Measurements from ENCODE around the gene HTRA2. TPM values are rescaled to one million over a fixed set of nuclear protein-coding genes. Genes with fewer than 3 reads are reported as not detected.

The HTRA2 gene
- total and polyA plus RNA-seq, 4 donors: 32.0 to 57.3 (median 51.5) TPM

DNA sequence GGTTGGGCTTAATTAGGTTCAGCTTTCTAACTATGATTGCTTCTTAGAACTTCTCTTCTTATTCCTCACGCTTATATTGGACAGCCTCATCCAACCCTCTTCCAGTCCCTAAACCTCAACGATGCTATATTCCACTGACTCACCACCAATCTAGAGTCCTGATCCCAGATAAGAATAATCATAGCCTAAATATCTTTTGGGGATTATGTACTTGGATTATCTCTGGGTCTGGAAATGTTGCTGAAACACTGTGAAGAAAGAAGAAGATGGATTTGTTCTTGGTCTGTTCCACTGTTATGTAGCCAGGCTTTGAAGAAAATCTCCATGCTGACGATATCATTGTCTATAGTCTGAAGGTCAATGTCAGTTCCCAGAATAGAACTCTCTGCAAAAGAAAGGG, 51.7 kb downstream of the HTRA2 start:
- no peak overlapping the region for H3K4me3 ChIP-seq (ENCODE audit: low read depth, low read length)
- no peak for DNase-seq (ENCODE audit: low read depth in 4 of 6, low spot score in 6 of 6)
- H3K27me3 ChIP-seq (ENCODE audit: control insufficient read depth, insufficient read depth, low read length): peaks cover 3% of the 10 kb centered on the region
- H3K9me3 ChIP-seq (ENCODE audit: control insufficient read depth, insufficient read depth, low read length): no peaks in the 10 kb centered on the region
- WGBS (ENCODE audit: insufficient coverage): 100% methylated on average over 1 of the region's 3 CpGs
- no peaks in the 10 kb centered on the region for H3K36me3 ChIP-seq (ENCODE audit: control insufficient read depth, insufficient read depth, low read length)
- H3K27ac ChIP-seq (ENCODE audit: low read depth, low read length): no peak overlapping the region
- H3K4me1 ChIP-seq (ENCODE audit: control insufficient read depth, insufficient read depth, low read length): peaks cover 5% of the 10 kb centered on the region

GRCh38 chr2:74582184-74582583, 52.5 kb downstream of the HTRA2 start:
- WGBS (ENCODE audit: insufficient coverage): no CpG with 5 or more reads among the region's 2 CpGs
- H3K9me3 ChIP-seq (ENCODE audit: control insufficient read depth, insufficient read depth, low read length): no peaks in the 10 kb centered on the region

More at GRCh38 chr2:74582184-74582583, 52.5 kb downstream of the HTRA2 start:
- H3K36me3 ChIP-seq (ENCODE audit: control insufficient read depth, insufficient read depth, low read length): no peaks in the 10 kb centered on the region
- H3K4me3 ChIP-seq (ENCODE audit: low read depth, low read length): no peak overlapping the region
- H3K4me1 ChIP-seq (ENCODE audit: control insufficient read depth, insufficient read depth, low read length): peaks cover 5% of the 10 kb centered on the region
- no peak for DNase-seq (ENCODE audit: low read depth in 4 of 6, low spot score in 6 of 6)
- no peak overlapping the region for H3K27ac ChIP-seq (ENCODE audit: low read depth, low read length)
- H3K27me3 ChIP-seq (ENCODE audit: control insufficient read depth, insufficient read depth, low read length): peaks cover 3% of the 10 kb centered on the region

Other genes starting within 250 kb of the HTRA2 start
- 10 to 100 TPM in 1 of 2 donors, 1 to 10 TPM in 1; 1.2 to 22.3 TPM for gene SLC4A5, start 186.5 kb upstream of the HTRA2 start, total RNA-seq
- gene SLC4A5, start 186.5 kb upstream of the HTRA2 start, polyA plus RNA-seq (ENCODE audit: insufficient read length in 2 of 2): 1 to 10 TPM; 2.4 to 3.9 TPM
- 100 to 1,000 TPM in 1 of 2 donors, 10 to 100 TPM in 1; 99.4 to 117 TPM for gene DCTN1, start 149.6 kb upstream of the HTRA2 start, total RNA-seq
- gene DCTN1, start 149.6 kb upstream of the HTRA2 start, polyA plus RNA-seq (ENCODE audit: insufficient read length in 2 of 2): 100 to 1,000 TPM; 277 to 296 TPM
- 1 to 10 TPM; 1.2 to 4.7 TPM for gene C2orf81, start 108.3 kb upstream of the HTRA2 start, total RNA-seq
- gene C2orf81, start 108.3 kb upstream of the HTRA2 start, polyA plus RNA-seq (ENCODE audit: insufficient read length in 2 of 2): 1 to 10 TPM; 5.9 TPM
- 10 to 100 TPM; 17.0 to 37.6 TPM for gene WDR54, start 108.2 kb upstream of the HTRA2 start, total RNA-seq
- gene WDR54, start 108.2 kb upstream of the HTRA2 start, polyA plus RNA-seq (ENCODE audit: insufficient read length in 2 of 2): 10 to 100 TPM; 37.7 to 40.5 TPM
- 10 to 100 TPM; 32.9 to 52.5 TPM for gene RTKN, start 88.0 kb upstream of the HTRA2 start, total RNA-seq
- 10 to 100 TPM; 66.9 to 76.5 TPM for gene RTKN, start 88.0 kb upstream of the HTRA2 start, polyA plus RNA-seq (ENCODE audit: insufficient read length in 2 of 2)
- gene INO80B, start 74.8 kb upstream of the HTRA2 start, total RNA-seq: 10 to 100 TPM in 1 of 2 donors, 1 to 10 TPM in 1; 9.1 to 34.7 TPM
- gene INO80B, start 74.8 kb upstream of the HTRA2 start, polyA plus RNA-seq (ENCODE audit: insufficient read length in 2 of 2): 10 to 100 TPM; 22.1 to 38.7 TPM
- 10 to 100 TPM; 25.8 to 86.5 TPM for gene WBP1, start 71.5 kb upstream of the HTRA2 start, total RNA-seq
- 100 to 1,000 TPM; 110 to 140 TPM for gene WBP1, start 71.5 kb upstream of the HTRA2 start, polyA plus RNA-seq (ENCODE audit: insufficient read length in 2 of 2)
- 10 to 100 TPM; 22.7 to 38.0 TPM for gene MOGS, start 64.6 kb upstream of the HTRA2 start, total RNA-seq
- 10 to 100 TPM; 34.5 to 42.2 TPM for gene MOGS, start 64.6 kb upstream of the HTRA2 start, polyA plus RNA-seq (ENCODE audit: insufficient read length in 2 of 2)
- 10 to 100 TPM; 12.7 to 80.6 TPM for gene MRPL53, start 57.3 kb upstream of the HTRA2 start, total RNA-seq
- 10 to 100 TPM; 52.3 to 56.7 TPM for gene MRPL53, start 57.3 kb upstream of the HTRA2 start, polyA plus RNA-seq (ENCODE audit: insufficient read length in 2 of 2)
- gene CCDC142, start 46.9 kb upstream of the HTRA2 start, total RNA-seq: 10 to 100 TPM; 20.8 to 23.4 TPM
- 10 to 100 TPM in 1 of 2 donors, 1 to 10 TPM in 1; 9.3 to 18.6 TPM for gene CCDC142, start 46.9 kb upstream of the HTRA2 start, polyA plus RNA-seq (ENCODE audit: insufficient read length in 2 of 2)
- gene TTC31, start 46.9 kb upstream of the HTRA2 start, total RNA-seq: 10 to 100 TPM in 1 of 2 donors, 1 to 10 TPM in 1; 5.6 to 15.1 TPM
- 10 to 100 TPM; 21.5 to 21.8 TPM for gene TTC31, start 46.9 kb upstream of the HTRA2 start, polyA plus RNA-seq (ENCODE audit: insufficient read length in 2 of 2)
- gene LBX2, start 30.3 kb upstream of the HTRA2 start, total RNA-seq: under 1 TPM in 1 of 2 donors, not detected in 1; 0.33 TPM
- gene LBX2, start 30.3 kb upstream of the HTRA2 start, polyA plus RNA-seq (ENCODE audit: insufficient read length in 2 of 2): under 1 TPM in 1 of 2 donors, not detected in 1; 0.69 TPM
- 10 to 100 TPM; 10.0 to 21.5 TPM for gene PCGF1, start 22.2 kb upstream of the HTRA2 start, total RNA-seq
- gene PCGF1, start 22.2 kb upstream of the HTRA2 start, polyA plus RNA-seq (ENCODE audit: insufficient read length in 2 of 2): 10 to 100 TPM; 16.9 to 21.3 TPM
- gene TLX2, start 15.5 kb upstream of the HTRA2 start, total RNA-seq: under 1 TPM in 1 of 2 donors, not detected in 1; 0.69 TPM
- under 1 TPM; 0.11 to 0.27 TPM for gene TLX2, start 15.5 kb upstream of the HTRA2 start, polyA plus RNA-seq (ENCODE audit: insufficient read length in 2 of 2)
- gene DQX1, start 3.7 kb upstream of the HTRA2 start, total RNA-seq: under 1 TPM in 1 of 2 donors, not detected in 1; 0.28 TPM
- under 1 TPM; 0.32 to 0.62 TPM for gene DQX1, start 3.7 kb upstream of the HTRA2 start, polyA plus RNA-seq (ENCODE audit: insufficient read length in 2 of 2)
- 10 to 100 TPM; 62.6 to 99.0 TPM for gene AUP1, start 227 bp upstream of the HTRA2 start, total RNA-seq
- 100 to 1,000 TPM; 109 to 131 TPM for gene AUP1, start 227 bp upstream of the HTRA2 start, polyA plus RNA-seq (ENCODE audit: insufficient read length in 2 of 2)
- 10 to 100 TPM; 10.5 to 18.2 TPM for gene LOXL3, start 24.0 kb downstream of the HTRA2 start, total RNA-seq
- 10 to 100 TPM; 18.1 to 18.8 TPM for gene LOXL3, start 24.0 kb downstream of the HTRA2 start, polyA plus RNA-seq (ENCODE audit: insufficient read length in 2 of 2)
- 10 to 100 TPM in 1 of 2 donors, 1 to 10 TPM in 1; 7.5 to 14.5 TPM for gene DOK1, start 24.8 kb downstream of the HTRA2 start, total RNA-seq
- 10 to 100 TPM; 11.0 to 14.2 TPM for gene DOK1, start 24.8 kb downstream of the HTRA2 start, polyA plus RNA-seq (ENCODE audit: insufficient read length in 2 of 2)
- under 1 TPM; 0.33 to 0.69 TPM for gene M1AP, start 118.4 kb downstream of the HTRA2 start, total RNA-seq
- 1 to 10 TPM; 1.1 to 1.3 TPM for gene M1AP, start 118.4 kb downstream of the HTRA2 start, polyA plus RNA-seq (ENCODE audit: insufficient read length in 2 of 2)
- gene SEMA4F, start 124.3 kb downstream of the HTRA2 start, total RNA-seq: 10 to 100 TPM in 1 of 2 donors, 1 to 10 TPM in 1; 7.3 to 17.2 TPM
- gene SEMA4F, start 124.3 kb downstream of the HTRA2 start, polyA plus RNA-seq (ENCODE audit: insufficient read length in 2 of 2): 10 to 100 TPM; 23.0 to 27.6 TPM

All from spinal cord (tissue), 10 donors.